NCI-H226 (cell line): ENCODE data around the gene U2AF1L4.

Experiments used
- DNase-seq: peaks from one replicate; pipeline ENCODE4 v3.0.0-alpha.2; 2015

The U2AF1L4 gene

GRCh38 chr19:35710784-35711723 is 34.2 kb downstream of the U2AF1L4 start:
- no peak for DNase-seq

DNA sequence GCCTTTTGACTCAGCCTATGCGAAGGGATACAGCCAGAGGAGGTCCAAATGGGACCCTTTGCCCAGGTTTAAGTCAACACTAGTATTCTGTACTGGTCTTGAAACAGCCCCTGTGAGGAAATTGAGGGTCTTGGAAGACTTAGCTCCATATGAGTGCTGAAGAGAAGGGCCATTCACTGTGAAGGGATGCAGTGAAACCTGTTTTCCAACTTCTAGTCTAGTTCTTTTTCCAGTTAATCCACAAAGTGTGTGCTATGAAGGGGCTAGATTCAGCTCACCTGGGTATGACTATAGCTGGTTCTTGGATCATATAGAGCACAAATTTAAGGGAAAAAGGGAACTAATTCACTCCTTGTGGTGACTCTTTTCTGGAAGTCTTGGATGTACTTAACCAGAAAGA is 36.8 kb downstream of the U2AF1L4 start:
- DNase-seq: no peak

- DNase-seq: no peak
Measured at GRCh38 chr19:35704218-35704617, 41.0 kb downstream of the U2AF1L4 start, which contains the start of gene ZBTB32. TSS of gene ZBTB32 (plus strand) at chr19:35704558. CDS start at chr19:35714627, 10,069 bp downstream.

- DNase-seq: no peak
Measured at GRCh38 chr19:35703343-35703742, 41.9 kb downstream of the U2AF1L4 start.

DNA sequence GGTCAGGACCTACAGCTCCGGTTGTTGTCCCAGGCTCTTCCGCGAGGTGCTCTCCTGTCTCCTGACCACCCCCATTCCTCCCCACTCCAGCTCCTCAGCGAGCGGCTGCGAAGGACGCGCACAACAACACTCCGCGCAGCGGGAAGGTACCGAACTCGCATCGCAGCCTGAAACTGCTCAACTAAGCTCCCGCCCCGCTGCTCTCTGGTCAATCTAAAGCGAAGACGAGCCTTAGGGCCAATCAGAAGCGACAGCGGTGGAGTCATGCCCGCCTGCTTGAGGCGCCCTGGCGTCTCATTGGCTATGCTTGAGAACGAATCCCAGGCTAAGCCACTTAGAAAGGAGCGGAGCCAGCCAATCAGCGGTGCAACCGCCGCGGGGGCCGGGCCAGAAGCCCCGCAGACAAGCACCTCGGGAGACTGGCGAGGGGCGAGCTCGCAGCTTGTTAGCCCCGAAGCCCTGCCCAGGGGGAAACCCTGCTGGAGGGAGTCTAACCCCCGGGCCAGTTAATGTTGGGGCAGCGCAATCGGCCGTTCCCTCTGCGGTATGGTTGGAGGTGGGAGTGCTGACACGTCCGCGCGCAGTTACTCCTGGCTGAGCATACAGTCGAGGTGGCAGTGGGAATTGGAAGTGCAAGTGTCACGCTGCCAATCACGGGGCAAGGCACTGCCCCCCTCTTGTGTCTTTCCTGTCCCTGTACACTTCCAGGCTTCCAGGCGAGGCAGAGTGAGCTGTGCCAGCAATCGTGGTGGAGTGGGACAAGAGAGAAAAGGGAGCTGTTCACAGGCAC is 42.8 kb downstream of the U2AF1L4 start:
- peak; percentile 97 for DNase-seq

- DNase-seq: no peak
Measured at GRCh38 chr19:35696835-35697234, 48.4 kb downstream of the U2AF1L4 start.

GRCh38 chr19:35695895-35696422 is 49.3 kb downstream of the U2AF1L4 start:
- no peak for DNase-seq

DNA sequence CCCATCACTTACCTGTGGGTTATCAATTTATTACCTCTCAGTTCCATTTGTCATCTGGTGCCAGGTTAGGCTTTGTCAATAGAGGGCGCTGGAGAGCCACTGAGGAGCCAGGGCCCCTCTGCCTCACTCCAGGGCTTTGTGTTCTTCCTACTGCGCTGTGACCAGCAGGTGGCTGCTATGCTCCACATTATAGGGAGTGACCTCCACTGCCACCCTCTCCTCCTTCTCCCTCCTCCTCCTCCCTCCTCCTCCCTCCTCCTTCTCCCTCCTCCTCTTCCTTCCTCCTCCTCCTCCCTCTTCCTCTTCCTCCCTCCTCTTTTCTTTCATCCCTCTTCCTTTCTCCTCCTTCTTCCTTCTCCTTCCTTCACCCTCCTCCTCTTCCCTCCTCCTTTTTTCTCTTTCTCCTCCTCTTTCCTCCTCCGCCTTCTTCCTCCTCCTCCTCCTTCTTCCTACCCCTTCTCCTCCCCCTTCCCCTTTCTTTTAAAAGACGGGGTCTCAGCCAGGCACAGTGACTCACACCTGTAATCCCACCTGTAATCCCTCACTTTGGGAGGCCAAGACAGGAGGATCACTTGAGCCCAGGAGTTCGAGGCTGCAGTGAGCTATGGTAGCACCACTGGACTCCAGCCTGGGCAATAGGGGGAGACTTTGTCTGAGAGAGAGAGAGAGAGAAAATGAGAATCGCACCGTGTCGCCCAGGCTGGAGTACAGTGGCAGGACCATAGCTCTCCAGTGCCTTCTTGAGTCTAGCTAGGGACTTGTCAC is 51.2 kb downstream of the U2AF1L4 start:
- DNase-seq: peak; percentile 63

- DNase-seq: no peak
Measured at GRCh38 chr19:35693422-35693821, 51.8 kb downstream of the U2AF1L4 start.
